GM21786 (cell line): ENCODE data around the gene MLC1.

Experiments
- ATAC-seq: cut with Tn5 transposase; IDR thresholded peaks from one replicate; pipeline ENCODE4 v1.9.1; 2021; ENCODE audit not compliant: unreplicated experiment

The MLC1 gene

DNA sequence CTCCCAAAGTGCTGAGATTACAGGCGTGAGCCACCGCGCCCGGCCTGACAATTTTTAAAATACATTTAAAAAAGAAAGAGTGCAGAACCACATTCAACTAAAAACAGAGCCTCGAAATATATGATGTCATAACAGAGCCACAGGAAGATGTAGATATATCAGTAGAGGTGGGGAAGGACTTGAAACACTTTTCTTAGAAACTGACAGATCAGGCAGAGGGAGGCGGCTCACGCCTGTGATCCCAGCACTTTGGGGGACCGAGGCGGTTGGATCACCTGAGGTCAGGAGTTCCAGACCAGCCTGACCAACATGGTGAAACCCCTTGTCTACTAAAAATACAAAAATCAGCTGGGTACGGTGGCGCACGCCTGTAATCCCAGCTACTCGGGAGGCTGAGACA, 7.0 kb downstream of the MLC1 start:
- no peak for ATAC-seq

GRCh38 chr22:50076646-50077535, 8.3 kb downstream of the MLC1 start:
- no peak for ATAC-seq

GRCh38 chr22:50074551-50075530, 10.4 kb downstream of the MLC1 start:
- ATAC-seq = no peak

DNA sequence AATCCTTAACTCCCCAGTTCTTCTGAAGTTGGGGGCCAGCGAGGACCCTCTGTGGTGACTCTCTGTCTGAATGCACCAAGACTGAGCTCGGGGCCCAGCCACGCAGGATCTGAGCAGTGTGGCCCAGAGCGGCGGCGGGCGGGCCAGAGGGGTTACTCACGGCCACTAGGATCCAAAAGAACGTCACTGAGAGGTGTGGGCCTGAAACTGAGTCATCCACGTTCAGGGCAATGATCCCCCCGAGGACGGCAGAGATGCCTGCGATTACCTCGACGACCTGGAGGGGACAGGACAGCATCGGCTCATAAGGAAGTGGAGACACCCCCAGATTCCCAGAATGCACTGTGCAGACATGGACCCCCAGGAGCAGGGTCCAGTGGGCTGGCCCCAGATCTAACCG, 11.2 kb downstream of the MLC1 start:
- ATAC-seq = no peak

- no peak for ATAC-seq
Observed at GRCh38 chr22:50072714-50073538, 12.3 kb downstream of the MLC1 start.

DNA sequence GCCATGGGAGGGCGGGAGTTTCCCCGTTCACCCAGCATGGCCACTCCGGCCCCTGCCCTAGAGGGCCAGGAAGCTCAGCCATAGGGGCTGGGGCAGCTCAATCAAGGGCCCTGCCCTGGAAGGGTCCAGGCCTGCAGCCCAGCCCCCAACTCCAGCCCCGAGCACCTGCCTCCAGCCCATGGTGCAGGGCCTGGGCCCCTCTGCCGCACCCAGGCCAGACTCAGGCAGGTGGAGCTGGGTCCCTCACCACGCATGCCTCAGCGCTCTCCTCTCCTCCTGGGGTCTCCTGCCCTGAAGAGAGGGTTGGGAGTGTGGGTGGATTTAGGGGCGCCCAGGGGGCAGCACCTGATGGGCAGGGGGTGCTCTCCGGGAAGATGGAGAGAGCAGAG, 13.1 kb downstream of the MLC1 start:
- ATAC-seq = no peak

GRCh38 chr22:50071432-50072166, 13.6 kb downstream of the MLC1 start:
- ATAC-seq = no peak

- ATAC-seq = no peak
Observed at GRCh38 chr22:50070366-50070765, 14.9 kb downstream of the MLC1 start.

- ATAC-seq = no peak
Observed at GRCh38 chr22:50068096-50068495, 17.1 kb downstream of the MLC1 start.

DNA sequence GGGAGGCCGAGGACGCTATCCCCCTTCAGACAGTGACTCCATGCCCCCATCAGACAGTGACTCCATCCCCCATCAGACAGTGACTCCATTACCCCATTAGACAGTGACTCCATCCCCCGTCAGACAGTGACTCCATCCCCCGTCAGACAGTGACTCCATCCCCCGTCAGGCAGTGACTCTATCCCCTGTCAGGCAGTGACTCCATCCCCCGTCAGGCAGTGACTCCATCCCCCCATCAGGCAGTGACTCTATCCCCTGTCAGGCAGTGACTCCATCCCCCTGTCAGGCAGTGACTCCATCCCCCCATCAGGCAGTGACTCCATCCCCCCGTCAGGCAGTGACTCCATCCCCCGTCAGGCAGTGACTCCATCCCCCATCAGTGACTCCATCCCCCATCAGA, 18.0 kb downstream of the MLC1 start:
- no peak for ATAC-seq

- ATAC-seq = no peak
Observed at GRCh38 chr22:50064453-50064852, 20.8 kb downstream of the MLC1 start.

DNA sequence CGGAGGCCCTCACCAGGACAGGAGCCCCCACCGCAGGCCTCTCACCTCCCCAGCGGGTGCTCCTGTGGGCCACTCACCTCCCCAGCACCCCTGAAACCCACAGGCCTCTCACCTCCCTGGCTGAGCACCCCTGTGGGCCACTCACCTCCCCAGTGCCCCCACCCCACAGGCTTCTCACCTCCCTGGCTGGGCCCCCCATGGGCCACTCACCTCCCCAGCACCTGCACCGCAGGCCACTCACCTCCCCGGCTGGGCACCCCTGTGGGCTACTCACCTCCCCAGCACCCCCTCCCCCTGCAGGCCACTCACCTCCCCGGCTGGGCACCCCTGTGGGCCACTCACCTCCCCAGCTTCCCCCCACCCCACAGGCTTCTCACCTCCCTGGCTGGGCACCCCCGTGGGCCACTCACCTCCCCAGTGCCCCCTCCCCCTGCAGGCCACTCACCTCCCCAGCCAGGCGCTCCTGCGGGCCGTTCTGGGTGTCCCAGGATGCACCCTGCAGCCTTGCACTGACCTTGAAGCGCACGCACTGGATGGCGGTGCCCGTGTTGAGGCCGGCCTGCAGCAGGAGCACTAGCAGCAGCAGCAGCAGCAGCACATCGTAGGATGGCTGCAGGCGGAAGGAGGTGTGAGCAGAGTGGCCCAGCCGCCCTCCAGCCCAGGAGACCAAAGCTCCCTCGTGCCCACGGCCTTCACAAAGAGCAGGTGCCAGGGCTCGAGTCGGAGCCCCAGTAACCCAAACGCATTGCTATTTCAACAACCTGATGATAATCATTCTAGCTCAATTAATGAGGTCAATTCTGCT, 21.4 kb downstream of the MLC1 start:
- ATAC-seq = no peak

DNA sequence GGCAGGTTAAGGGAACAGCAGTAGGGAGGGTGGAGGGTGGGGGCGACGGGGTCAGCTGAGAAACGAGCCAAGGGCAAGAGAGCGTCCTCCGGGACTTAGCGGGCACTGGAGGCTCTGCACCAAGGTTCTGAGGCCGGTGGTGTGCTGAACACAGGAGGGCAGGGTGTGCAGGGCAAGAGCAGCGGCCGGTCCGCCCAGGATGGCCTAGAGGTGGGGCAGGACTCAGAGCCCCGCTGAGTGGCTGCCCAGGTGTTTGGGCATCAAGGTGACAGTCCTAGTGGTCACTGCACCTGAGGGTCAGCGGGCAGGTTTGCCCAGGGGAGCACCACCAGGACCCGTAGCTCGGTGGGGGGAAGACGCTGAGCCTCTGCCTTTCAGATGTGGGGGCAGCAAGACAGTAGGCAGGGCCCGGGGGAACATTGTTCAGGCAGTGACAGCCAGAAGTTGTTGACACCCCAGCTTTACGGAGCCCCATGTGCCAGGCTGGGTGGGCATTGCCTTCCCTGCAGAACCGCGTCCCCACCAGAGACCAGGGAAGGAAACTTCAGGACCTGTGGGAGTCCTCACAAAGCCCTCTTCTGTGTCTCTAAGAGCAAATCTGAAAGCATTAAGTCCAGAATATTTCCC, 22.6 kb downstream of the MLC1 start:
- no peak for ATAC-seq

DNA sequence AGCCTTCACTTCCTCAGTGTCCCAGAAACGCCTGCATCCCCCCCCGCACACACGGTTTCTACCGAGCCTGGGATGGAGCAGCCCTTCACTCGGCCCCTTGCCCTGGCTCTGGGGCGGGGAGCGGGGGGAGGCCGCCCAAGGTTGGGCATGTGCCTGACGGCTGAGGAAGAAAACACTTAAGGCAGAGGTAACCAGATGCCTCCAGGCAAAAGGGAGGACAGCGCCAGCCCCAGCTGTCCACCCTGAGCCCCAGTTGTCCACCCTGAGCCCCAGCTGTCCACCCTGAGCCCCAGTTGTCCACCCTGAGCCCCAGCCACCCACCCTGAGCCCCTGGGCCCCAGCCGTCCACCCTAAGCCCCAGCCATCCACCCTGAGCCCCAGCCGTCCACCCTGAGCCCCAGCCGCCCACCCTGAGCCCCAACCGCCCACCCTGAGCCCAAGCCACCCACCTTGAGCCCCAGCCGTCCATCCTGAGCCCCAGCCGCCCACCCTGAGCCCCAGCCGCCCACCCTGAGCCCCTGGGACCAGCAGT, 23.3 kb downstream of the MLC1 start:
- no peak for ATAC-seq

GRCh38 chr22:50061141-50061823, 23.9 kb downstream of the MLC1 start:
- ATAC-seq = no peak

- no peak for ATAC-seq
Observed at GRCh38 chr22:50060441-50061140, 24.6 kb downstream of the MLC1 start.

- no peak for ATAC-seq
Observed at GRCh38 chr22:50059881-50060262, 25.4 kb downstream of the MLC1 start.
